GM21619 (cell line): ENCODE results near the gene TGFBR3.

Source experiments
- ATAC-seq: cut with Tn5 transposase; IDR thresholded peaks from one replicate; pipeline ENCODE4 v1.9.1; 2021; ENCODE audit not compliant: unreplicated experiment

Gene TGFBR3

GRCh38 chr1:91741906-91742305 lies 144.0 kb downstream of the TGFBR3 start:
- ATAC-seq = no peak

- ATAC-seq = no peak
Observed at GRCh38 chr1:91741301-91741700, 144.7 kb downstream of the TGFBR3 start.

- ATAC-seq = no peak
Observed at GRCh38 chr1:91737650-91738049, 148.3 kb downstream of the TGFBR3 start.

GRCh38 chr1:91736715-91737615 lies 149.0 kb downstream of the TGFBR3 start:
- ATAC-seq = no peak

GRCh38 chr1:91736146-91736714 lies 149.7 kb downstream of the TGFBR3 start:
- no peak for ATAC-seq

GRCh38 chr1:91735266-91735845 lies 150.6 kb downstream of the TGFBR3 start:
- ATAC-seq = no peak

- ATAC-seq = no peak
Observed at GRCh38 chr1:91734761-91735160, 151.2 kb downstream of the TGFBR3 start.

GRCh38 chr1:91733108-91733710 lies 152.7 kb downstream of the TGFBR3 start:
- ATAC-seq = no peak

GRCh38 chr1:91732291-91733107 lies 153.5 kb downstream of the TGFBR3 start:
- ATAC-seq = peak; percentile 47

- no peak for ATAC-seq
Observed at GRCh38 chr1:91731815-91732214, 154.1 kb downstream of the TGFBR3 start.

- ATAC-seq = no peak
Observed at GRCh38 chr1:91730801-91731732, 154.9 kb downstream of the TGFBR3 start.

- ATAC-seq = no peak
Observed at GRCh38 chr1:91729621-91730358, 156.2 kb downstream of the TGFBR3 start.

GRCh38 chr1:91727763-91728162 lies 158.2 kb downstream of the TGFBR3 start:
- ATAC-seq = no peak

GRCh38 chr1:91725989-91726721 lies 159.8 kb downstream of the TGFBR3 start:
- no peak for ATAC-seq

- ATAC-seq = no peak
Observed at GRCh38 chr1:91725618-91725988, 160.3 kb downstream of the TGFBR3 start.

- no peak for ATAC-seq
Observed at GRCh38 chr1:91724644-91725043, 161.3 kb downstream of the TGFBR3 start.

GRCh38 chr1:91724231-91724630 lies 161.7 kb downstream of the TGFBR3 start:
- ATAC-seq = no peak

- no peak for ATAC-seq
Observed at GRCh38 chr1:91720044-91720443, 165.9 kb downstream of the TGFBR3 start.
